Hematopoietic multipotent progenitor cell (in vitro differentiated cells): ENCODE data around the gene CDK6. TPM values are rescaled to one million over a fixed set of nuclear protein-coding genes. Genes with fewer than 3 reads are reported as not detected.

Source experiments
- DNase-seq, 3 donors: peaks; one replicate each; pipeline ENCODE4 v3.0.0-alpha.2; 2011 to 2015; ENCODE audit warnings: low read depth in 2 of 3, low spot score in 2 of 3
- total RNA-seq: library from RNA; depleted of rRNA; stranded (reverse); fragments of >200 nt; gene quantifications from one replicate; pipeline ENCODE4 v1.2.3, GENCODE V29; 2012

CDK6 gene
- total RNA-seq, 1 donor, result 627 TPM

DNA sequence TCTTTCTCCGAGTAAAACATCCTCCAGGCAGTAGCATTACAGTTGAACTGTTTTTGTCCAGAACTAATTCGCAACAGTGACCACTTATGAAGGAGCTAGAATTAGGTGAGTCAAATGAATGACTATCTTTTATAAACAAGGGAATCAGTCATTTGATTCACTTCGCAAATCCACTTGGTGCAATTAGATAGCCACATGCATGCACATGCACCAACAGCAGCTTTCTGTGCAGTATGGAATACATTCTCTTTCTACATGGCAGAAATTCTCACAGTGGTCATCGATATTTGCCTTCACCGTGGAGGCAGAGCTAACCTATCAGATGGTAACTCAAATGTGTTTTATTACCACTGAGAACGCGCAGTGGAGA, 118.8 kb downstream of the CDK6 start:
- no peak for DNase-seq

DNA sequence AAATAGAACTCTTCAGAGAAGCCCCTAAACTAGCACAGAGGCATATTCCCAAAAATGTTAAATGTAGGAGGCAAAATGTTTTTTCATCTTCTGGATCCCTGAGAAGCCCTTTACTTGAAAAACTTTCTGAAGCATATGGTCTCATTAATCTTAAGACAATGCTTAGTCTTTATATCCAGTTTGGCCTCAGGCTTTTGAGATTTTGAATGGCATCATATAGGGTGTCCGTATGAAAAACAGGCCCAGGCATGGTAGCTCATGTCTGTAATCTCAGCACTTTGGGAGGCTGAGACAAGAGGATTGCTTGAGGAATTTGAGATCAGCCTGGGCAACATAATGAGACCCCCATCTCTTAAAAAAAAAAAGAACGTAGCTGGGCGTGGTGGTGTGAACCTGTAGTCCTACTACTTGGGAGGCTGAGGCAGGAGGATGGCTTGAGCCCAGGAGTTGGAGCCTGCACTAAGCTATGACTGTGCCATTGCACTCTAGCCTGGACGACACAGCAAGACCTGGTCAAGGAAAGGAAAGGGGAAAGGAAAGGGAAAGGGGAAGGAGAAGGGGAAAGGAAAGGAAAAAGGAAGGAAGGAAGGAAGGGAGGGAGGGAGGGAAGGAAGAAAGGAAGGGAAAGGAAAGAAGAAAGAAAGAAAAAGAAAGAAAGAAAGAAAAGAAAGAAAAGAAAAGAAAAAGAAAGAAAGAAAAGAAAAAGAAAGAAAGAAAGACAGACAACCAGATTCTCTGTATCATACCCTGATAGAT, 119.4 kb downstream of the CDK6 start:
- DNase-seq, result no peak

GRCh38 chr7:92715963-92716362, 120.4 kb downstream of the CDK6 start:
- DNase-seq, result no peak

- DNase-seq, result no peak
These were observed 121.6 kb downstream of the CDK6 start for GRCh38 chr7:92714767-92715166.

DNA sequence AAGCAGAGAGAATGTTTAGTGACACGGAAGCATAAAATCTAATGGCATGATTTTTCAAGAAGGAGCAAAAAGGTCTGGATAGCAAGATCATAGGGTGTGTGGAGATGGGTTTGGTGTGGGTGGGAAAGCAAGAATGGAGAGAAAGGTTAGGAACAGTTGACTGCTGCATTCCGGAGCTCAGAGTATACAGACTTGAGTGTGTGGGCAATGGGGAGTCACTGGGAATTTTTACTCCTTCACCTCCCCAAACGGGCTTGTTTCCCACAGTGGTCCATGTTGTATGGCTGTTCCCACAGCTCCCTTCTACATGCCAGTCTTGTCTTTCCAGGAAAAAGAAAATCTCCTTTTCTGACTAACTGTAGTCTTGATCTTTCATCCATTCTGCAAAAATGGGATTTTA, 122.1 kb downstream of the CDK6 start:
- no peak for DNase-seq

DNA sequence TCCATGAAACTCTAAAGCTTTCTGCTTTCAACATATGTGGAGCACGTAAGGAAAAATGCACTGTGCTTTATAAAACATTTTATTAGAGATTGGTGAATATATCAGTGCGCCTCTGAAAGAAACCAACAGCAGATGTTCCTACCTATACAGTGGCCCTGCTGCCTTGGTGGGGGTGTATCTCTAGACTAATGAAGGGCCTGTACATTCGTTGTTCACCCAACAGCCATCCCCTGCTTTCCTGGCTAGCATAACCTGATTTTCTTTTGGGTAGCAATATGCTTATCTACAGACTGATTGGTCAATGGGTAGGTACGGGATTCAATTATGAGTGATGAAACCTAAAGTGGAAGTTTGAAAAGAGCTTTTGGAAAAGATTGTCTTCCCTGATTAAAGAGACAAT, 126.5 kb downstream of the CDK6 start:
- no peak for DNase-seq

DNA sequence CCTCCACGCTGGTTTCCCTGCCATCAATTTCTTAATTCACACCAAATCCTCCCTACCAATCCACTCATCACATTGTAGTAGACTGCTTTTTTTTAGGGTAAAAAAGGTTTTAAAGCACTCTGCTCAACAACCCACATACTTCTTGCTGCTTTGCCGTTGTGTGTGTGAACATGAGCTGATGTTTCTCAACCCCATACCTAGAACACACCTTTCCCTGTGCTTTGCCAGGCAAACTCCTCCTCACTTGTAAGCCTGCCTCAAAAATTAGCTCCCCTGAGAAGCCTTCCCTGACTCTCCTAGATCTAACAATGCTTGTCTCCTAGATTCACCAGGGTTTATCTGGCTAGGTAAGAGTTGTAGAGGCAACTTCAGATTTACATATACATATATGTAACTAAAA, 127.2 kb downstream of the CDK6 start:
- DNase-seq, result no peak

DNA sequence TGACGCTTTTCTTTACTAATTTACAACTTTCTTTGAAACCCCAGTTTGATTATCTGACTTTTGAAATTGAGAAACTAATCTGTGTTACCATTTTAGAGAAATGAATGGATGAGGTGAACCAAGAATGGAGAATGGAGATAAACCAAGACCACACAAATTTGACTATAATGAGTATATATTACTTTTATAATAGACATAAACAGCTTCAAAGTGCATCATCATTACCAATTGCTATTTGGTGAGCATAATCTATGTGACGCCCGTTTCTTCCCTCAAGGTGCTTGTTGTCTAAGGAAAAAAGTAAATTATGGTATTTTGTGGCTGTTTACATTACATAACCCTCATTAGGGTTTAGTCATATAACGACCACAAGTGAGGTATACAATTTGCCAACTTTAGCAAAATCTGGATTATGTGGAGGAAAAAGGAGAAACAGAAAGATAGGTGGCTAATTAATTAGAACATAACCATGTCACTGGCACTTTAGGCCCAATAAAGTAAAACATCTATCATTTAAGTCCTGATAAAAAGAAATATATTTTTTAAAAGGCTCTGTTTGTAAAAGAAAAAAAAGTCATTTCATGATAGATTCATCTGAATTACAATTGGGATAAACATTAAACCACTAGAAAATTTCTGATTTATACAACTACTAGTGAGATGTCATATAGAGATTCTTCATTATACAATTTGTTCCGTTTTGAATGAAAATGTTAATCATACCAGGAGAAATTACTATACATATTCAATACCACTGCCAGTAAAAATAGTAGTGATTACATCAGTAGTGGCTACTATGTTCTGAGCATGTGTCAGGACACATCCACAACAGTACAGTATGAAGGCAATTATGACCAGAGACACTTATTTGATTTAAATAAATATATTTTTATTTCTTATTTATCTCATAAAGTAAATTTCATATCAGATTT, 128.0 kb downstream of the CDK6 start:
- DNase-seq, result no peak

GRCh38 chr7:92707435-92707834, 128.9 kb downstream of the CDK6 start:
- DNase-seq, result no peak

DNA sequence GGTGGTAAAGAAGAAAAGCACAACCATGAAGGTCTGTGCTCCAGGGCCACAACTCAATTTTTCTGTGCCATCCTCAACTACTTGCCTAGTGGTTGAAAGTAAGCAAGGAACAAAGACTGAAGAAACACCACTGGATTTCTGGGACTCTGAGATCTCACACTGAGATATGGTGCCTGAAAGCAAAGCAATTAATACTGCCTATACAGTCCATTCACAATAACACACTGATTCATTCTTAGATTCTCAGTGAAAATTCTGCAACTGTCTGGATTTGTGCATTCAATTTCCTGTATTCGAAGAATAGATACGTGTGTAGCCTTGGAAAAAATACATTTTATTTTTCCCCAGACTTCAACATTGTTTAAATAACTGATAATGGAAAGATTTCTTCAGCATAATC, 129.8 kb downstream of the CDK6 start:
- no peak for DNase-seq

GRCh38 chr7:92705831-92706230, 130.5 kb downstream of the CDK6 start:
- DNase-seq, result no peak

DNA sequence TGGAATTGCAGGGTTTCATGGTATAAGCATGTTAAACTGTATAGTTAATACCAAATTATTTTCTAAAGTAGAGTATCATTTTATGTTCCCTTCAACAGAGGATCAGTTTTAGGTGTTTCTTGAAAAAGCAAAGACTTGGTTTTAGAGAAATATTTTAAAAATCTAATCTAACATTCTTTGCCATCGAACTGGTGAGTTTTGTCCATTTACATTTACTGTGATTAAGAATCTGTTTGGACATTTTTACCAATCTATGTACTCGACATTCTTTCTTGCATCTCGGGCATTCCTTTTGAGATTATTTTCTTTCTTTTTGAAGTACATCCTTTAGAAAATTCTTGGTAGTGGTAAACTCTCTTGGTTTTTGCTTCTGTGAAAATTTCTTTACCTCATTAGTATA, 131.5 kb downstream of the CDK6 start:
- no peak for DNase-seq

DNA sequence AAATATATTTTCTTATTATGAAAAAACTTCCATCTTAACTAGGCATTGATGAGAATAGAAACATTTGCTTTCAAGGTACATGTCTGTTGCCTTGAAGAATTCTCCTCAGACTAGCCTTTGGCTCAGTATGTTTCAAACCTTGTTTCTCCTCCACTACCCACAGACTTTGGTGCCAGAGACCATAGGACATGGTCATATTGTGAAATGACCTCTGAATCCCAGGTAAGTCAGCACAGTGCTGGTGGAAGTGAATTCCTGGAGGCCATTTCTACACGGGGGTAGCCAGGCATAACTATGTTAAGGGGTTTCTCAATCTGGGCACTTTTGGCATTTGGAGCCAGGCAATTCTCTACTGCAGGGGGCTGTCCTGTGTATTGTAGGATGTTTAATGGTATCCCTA, 133.8 kb downstream of the CDK6 start:
- DNase-seq, result no peak

DNA sequence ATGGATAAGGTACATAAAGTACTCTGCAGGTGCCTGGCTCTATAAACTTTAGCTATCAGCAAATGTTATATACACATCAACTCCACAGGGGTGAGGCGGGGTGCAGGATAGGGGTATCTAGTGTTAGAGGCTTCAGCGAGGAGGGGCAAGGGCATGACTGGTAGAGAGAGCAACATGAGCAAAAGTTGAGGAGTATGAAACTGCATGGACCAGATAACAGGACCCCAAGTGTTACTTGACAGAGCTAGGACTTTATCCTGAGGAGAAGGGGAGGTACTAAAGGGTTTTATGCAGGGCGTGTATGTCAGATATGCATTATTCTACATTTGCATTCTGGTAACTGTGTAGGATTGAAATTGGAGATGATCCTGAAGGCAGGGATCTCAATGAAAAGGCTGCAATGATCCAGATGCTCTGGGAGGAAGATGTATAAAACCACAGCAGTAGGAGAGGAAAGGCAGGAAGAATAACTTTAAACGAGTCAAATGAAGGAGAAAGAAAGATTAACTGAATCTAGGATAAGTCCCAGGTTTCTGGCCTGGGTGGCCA, 136.3 kb downstream of the CDK6 start:
- DNase-seq, result no peak

GRCh38 chr7:92699560-92699959, 136.8 kb downstream of the CDK6 start:
- DNase-seq, result no peak

DNA sequence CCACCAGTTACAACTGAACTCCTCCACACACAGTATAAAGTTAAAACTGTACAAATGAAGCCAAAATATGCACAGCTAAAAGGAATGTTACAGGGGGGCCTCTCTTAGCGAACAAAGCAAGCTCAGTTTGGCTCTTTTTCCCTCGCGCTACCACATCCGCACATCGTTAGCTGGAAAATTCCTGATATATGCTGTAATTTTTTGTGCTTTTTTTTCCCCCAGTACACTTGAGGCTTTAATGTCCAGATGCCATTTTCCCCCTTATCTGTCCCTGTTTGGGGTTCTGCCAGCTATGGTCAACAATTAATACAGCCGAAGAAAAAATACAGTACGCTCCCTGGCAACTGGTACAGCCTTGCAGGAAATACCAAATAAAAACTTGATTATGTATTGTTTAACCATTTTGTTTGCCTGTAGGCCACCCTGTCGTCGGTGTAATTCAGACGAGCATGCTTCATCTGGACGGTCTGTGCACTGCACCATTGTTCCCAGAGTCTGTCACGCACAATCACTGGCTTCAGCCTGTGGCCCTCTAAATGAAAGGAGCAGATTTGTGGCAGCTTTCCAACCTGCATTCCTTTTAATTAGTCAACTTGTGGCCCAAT, 138.0 kb downstream of the CDK6 start:
- DNase-seq, result no peak

DNA sequence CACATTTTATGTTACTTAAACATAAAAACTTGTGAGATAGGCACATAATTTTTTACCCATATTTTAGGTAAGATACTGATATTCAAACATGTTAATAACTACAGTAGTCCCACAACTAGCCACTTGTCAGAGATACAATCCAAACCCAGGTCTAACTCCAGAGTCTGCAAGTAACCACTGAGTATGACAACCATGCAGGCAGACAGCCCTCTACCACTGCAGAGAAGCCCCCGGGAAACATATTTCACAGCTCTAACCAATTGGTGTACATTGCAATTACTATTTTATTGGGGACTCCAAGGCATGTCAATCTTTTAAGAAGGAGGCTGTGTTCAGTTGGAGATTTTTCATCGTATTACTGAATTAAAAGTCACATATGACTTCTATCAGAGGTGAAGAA, 139.0 kb downstream of the CDK6 start:
- DNase-seq, result no peak

DNA sequence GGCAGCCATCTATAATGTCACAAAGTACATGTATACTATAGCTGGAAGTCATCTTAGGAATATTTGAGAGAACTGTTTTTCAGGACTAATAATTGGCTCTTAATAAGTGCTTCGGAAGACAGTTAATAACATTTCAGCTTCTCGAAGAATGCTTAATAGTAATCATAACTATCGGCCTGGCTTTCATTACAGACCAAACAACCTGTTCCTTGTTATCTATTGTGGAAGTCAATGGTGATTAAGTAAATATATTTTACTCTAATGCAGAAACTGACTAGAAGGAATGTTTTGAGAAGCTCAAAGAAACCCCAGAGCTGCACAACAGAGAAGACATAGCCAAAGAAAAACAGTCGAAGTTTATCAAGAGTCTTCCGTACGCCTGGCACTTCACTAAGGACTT, 139.4 kb downstream of the CDK6 start:
- no peak for DNase-seq

DNA sequence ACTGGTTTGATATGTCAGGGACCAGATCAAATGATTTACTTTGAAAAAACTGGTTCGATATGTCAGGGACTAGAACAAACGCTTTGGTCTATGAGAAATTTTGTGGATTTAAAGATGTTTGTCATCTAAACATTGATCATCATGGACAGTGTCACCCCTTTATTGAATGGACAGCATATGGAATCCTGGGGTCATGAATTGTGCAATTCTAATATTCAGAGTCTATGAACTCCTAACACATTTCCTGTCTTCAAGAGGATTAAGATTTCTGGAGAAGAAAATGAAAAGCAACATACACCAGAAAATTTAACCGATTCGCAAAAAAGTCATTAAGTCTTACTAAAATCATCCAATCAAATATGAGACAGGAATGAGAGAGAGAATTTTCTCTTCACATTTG, 139.8 kb downstream of the CDK6 start:
- no peak for DNase-seq

- no peak for DNase-seq
These were observed 140.8 kb downstream of the CDK6 start for GRCh38 chr7:92695308-92696261.
